T1000 (cell line): ENCODE measurements around the gene CDH8.
"Not testable (repeated sequence)": the region's sequence is repeated elsewhere in the genome, so short reads cannot be mapped to it uniquely, and the experiment has no call there.

Experiments
- DNase-seq: peaks from one replicate; lab custom pipeline; 2025; ENCODE audit warnings: mixed read lengths; lab: John Stamatoyannopoulos, UW

Gene CDH8

DNA sequence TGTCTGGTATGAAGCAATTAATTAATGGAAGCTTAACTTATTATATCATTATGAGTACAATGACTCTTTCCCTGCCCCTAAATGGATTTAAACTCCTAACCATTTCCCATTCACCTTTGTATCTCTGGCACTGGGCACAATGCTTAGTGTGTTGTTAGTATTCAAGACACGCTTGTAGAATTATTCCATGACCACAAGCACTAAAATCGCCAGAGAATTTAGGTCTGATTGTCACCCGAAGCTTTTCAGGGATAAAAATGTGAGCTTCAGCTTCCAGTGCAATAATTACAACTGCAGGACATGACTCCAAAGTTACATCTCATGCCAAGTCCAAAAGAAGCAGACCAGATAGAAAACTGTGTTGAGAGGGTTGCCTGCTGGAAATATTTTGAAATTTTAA is 101.6 kb downstream of the CDH8 start:
- no peak for DNase-seq

DNA sequence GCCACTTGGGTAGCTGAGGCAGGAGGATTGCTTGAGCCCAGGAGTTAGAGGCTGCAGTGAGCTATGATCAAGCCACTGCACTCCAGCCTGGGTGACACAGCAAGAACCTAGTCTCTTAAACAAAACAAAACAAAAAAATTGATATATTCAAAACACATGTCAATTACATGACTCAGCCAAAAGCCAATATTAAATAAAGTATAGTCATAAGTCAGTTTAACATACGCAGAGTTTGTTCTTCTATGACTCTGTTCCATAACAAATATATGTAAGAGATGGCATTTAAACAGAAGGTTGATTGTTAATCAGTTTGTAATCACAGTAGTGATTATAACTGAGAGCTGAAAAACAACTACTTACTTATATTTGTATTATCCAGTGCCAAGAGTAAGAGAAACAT is 106.5 kb downstream of the CDH8 start:
- no peak for DNase-seq

DNA sequence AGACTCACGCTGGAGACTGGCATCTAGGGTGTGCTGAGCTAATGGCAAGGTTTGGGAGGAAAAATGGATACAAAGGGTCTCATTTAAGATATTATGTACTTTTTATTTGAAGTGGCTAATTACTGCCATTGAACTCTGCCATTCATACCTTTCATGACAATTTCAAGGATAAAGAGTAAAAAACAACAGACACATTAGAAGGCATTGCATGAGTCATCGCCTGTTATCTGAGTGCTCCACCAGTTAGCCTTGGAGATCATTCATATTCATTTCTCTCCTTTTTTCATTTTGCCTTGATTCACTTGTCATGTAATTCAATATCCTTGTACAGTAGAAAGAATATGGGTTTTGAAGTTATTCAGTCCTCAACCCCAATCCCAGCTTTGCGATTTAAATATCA is 109.5 kb downstream of the CDH8 start:
- no peak for DNase-seq

DNA sequence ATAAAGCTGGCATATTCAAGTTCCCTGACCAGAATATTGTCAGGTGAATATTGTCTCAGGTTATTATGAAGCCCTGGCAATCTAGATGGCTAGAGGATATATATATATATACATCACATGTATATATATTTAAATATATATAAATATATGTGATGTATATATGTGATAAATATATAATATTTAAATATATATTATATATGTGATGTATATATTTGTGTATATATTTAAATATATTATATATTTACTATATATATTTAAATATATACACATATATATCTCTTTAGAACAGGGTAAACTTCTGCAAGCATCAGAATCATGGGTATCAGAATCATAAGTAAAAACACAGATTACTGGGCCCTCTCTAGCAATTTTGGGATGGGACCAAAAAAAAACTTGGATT is 112.6 kb downstream of the CDH8 start:
- DNase-seq = no peak

DNA sequence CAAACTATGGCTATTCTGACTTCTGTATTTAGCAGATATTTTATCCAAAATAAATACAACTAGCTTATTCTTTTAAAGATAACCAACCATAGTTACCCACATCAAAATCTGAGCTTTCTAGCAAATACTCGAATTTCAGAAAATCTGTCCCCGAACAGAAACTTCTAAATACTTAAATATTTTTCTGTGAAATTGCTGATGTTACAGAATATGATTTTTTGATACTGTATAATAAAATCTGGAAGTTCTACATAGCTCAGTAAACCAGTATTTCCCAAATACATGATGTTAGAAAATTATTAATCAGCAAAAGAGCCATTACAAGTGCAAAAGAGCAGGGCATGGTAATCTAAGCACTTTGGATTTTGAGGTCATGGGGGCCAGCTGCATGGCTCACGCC is 114.9 kb downstream of the CDH8 start:
- no peak for DNase-seq

DNA sequence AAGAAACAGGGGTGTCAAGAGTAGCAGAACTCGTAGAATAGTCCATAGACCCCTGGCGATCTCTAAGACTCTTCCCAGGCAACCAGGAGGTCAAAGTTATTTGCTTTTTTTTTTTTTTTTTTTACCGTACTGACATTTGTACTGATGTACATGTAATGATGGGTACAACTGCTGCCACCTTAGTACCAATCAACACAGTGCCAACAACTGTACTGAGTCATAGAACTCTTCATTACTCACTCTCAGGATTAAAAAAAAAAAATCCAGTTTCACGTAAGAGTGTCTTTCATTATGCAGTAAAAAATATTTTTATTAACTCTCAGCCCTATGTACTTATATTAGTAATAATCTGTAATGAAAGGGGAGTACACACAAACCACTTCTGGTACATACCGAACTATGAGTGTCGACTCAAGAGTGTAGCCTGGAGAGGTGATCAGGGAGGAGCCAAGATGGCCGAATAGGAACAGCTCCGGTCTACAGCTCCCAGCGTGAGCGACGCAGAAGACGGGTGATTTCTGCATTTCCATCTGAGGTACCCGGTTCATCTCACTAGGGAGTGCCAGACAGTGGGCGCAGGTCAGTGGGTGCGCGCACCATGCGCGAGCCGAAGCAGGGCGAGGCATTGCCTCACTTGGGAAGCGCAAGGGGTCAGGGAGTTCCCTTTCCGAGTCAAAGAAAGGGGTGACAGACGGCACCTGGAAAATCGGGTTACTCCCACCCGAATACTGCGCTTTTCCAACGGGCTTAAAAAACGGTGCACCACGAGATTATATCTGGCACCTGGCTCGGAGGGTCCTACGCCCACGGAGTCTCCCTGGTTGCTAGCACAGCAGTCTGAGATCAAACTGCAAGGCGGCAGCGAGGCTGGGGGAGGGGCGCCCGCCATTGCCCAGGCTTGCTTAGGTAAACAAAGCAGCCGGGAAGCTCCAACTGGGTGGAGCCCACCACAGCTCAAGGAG is 118.1 kb downstream of the CDH8 start:
- DNase-seq = not testable (repeated sequence)

DNA sequence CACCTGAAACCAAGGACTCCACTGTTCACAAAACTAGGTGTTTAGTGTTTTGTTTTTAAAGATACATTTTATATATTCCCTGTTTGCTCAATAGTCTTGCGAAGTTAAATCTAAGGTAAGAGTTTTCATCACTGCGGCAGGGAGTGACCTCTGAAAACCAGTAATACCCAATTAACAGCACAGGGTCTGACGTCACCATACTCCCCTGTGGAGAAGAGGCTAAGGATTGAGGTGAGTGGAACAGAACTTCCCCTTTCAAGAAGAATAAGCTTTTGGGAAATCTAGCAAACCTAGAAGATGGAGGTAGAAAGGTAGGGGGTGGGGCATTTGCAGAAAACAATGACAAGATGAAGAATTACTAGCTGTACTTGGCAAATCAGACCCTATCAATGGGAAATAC is 120.7 kb downstream of the CDH8 start:
- no peak for DNase-seq

DNA sequence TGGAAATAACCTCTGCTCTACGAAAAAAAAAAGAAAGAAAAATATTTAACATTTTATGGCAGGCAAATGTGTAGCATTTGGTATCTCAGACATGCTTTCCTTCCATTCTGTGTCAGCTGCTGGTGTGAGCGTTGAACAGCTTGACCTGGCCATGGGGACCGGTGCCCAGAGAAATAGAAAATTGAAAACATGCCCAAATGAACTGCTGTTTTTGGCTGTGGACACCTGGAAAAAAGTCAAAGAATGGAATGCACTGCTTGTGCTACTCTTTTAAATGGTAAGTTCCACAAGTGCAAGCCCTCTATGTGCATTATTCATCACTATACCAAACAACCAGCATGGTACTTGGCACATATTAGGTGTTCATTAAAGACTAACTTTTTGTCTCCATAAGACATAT is 127.2 kb downstream of the CDH8 start:
- no peak for DNase-seq

DNA sequence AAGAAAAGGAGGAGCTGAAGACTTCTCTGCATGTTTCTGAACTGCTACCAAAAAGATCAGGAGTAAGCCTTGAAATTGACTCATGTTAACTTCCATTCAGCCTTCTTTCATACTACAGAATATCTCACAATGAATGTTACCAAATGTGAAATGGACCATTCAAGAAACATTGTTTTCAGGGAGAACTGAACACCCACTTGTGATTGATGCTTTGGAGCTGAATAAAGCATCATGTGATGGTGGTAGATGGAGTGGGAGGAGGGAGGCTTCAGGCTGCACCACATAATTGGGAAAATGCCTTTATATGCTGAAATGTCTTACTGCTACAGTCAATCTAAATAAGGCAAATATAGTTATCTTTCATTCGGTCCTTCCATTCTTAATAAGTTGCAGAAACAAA is 127.8 kb downstream of the CDH8 start:
- no peak for DNase-seq

DNA sequence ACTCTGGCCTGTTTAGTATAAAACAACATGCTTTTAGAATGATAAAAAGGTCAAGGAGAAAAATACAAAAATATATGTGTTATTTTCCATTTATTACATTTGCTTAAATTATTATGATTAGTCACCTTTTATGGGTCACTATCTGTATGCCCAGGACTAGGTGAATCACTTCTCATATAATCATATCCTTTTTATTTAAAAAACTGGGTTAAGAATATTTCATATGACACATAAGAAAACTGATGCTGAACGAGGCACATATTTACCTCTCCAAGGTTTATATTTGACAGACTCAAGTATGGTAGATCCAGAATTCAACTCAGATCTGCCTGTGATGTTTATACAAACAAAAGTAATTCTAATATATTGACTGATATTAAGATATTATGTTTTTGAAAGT is 134.5 kb downstream of the CDH8 start:
- DNase-seq = no peak

DNA sequence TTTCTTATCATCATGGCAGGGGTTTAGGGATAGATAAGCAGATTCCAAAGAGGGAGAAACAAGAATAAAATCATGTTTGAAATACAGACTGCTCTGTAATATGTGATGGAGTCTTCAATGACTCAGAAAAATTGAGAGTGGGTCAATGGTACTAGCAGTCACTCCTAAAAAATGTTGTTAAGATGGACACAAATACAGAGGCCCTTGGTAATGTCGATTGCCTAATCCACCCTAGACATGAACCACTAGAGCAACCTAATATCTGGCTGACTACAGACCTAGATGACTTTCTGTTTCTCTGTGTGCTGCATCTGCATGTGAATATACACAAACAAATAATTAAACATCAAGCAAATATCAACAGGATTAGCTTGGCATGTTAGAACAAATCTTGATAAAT is 135.8 kb downstream of the CDH8 start:
- DNase-seq = no peak

DNA sequence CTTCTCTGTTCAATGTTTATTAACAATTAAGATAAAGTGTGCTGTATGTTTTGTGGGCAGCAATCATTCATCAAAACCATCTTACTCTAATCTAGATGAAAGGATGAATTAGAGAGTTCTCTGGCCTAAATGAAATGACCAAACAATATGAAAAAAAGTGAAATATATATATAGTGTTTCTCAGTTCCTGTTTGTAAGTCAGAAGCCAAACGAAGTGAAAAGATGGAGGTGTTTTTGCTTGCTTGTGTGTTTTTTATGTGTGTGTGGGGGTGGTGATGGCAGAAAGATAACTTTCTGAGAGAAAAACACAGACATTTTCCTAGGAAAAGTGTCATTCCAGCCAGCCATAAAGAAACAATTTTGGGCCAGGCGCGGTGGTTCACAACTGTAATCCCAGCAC is 138.6 kb downstream of the CDH8 start:
- DNase-seq = no peak

DNA sequence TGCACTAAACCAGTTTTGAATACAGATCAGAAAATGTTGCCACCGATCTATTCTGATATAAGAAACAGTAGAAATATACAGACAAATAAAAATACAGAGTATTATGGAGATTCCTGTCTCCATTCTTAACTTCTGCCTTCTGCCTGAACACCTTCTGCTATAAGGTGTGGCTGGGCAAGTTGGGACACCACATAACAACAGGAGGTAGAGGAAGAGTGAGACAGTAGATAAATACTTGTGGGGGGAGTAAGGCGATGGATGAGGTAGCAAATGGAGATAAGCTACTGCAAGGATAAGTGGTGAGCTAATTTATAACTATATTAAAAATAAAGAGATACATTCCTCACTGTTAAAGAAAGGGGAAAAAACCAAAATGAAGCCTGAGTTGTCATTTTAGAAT is 143.7 kb downstream of the CDH8 start:
- no peak for DNase-seq

DNA sequence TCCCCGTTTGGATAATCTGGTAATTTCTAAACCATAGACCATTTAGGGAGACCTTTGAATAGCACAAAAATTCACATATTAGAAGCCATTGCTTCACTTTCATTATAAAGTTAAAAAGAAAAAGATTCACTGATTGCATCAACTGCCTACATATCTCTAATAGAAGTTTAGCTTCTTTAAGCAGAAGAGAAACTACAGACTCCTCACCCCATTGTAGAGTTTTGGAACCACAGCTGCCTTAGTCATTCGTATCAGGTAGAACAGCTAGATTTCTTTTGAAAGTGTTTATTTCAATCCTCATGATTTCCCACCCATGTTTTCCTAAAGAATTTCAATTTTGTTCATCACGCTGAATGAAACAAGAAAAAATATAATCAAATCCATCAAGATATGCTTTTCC is 144.8 kb downstream of the CDH8 start:
- DNase-seq = no peak

DNA sequence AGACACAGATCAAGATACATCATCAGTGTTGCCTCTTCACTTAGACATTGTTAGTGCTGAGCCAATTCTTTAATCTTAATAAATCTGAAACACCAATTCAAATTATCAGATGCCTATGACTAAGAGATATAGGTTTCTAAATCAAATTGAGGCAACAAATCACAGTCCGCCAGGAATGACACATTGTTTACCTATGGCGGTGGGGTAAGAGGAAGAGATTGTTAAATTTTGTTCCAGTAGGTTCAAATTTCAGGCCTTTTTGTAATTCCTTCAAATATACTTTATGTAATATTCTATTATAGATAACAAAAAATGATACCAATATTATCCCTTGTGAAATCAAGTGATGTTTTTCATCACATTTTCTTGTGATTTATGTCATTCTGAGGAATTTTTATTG is 145.9 kb downstream of the CDH8 start:
- DNase-seq = no peak

DNA sequence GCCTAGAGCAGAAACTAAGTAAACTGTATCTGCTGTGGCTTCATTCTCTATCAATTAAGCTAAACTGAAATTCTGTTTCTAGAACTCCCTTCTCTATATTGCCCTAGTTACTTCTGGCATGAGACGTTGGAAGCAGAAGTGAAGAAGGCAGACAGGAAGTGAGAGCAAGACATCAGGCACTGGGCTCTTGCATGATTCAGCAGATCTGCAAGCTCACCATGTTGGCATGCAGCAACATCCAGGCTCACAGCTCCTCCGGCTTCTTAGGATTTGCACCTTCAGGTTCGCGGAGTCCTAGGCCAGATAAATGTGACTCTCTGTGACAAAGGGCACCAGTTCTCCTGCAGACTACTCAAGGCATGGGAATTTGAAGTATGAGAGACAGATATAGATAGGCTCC is 148.3 kb downstream of the CDH8 start:
- no peak for DNase-seq

DNA sequence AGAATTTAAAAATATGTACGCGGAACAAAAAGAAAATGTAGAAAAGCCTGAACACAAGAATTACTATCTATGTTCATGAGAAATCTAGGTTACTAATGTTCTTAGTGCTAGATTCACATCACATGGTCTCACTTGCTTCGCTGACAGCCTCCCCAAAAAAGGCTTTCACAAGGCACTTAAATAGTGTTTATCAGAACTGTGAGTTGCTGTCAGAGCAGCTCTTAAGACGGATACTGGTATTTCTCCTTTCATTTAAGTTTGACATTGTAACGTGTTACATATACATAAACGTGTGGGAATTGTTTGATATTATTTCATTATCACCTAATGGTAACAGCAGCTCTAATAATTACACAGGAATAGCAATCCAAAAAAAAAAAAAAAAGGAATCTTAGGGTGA is 150.9 kb downstream of the CDH8 start:
- no peak for DNase-seq

DNA sequence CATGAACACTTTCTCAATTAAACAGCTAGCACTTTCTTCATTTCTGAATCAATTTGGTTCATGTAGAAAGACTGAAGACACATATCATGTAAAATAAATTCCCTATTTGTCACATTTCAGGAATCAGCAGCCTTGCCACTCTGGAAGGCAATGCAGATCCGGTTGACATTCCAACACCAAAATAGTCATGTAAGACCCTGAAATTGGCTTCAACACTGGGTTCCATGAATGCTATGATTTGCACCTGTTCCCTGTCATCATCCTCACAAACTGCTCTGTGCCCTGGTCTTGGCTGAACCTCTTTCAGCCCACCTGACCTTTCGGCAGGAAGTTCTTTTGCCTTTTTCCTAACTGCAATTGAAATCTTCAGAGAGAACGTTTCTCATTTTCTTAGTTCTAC is 156.9 kb downstream of the CDH8 start:
- no peak for DNase-seq

DNA sequence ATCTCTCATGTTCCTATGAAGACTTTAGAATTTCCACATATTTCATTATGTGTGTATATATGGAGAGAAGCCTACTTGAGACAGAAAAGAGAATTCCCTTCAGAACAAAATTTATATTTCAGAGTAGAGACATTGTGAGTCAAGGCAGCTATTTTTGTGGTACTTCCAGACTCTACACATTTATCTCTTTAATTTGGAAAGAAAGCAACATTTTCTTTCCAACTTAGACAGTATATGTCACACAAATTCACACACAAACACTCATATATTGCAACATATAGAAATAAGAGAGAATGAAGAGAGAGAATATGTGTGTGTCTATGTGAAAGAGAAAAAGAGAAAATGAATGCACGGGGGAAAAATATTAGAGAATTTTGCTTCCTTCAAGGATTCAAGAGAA is 158.8 kb downstream of the CDH8 start:
- DNase-seq = no peak

DNA sequence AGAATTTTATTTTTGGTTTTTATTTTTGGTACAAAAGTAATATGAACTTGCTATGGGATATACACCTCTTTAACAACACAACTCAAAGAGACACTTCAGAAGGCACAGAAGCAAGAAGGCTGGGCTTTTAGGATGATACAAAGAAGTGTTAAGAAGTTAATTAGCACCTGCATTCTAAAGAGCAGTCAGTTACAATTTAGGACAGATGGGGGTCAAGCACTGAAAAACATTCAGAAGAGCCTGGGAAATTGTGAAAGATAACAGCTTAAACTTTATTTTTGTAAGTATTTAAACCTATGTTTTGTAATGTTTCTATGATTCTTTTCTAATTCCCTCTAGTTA is 163.5 kb downstream of the CDH8 start:
- DNase-seq = no peak

DNA sequence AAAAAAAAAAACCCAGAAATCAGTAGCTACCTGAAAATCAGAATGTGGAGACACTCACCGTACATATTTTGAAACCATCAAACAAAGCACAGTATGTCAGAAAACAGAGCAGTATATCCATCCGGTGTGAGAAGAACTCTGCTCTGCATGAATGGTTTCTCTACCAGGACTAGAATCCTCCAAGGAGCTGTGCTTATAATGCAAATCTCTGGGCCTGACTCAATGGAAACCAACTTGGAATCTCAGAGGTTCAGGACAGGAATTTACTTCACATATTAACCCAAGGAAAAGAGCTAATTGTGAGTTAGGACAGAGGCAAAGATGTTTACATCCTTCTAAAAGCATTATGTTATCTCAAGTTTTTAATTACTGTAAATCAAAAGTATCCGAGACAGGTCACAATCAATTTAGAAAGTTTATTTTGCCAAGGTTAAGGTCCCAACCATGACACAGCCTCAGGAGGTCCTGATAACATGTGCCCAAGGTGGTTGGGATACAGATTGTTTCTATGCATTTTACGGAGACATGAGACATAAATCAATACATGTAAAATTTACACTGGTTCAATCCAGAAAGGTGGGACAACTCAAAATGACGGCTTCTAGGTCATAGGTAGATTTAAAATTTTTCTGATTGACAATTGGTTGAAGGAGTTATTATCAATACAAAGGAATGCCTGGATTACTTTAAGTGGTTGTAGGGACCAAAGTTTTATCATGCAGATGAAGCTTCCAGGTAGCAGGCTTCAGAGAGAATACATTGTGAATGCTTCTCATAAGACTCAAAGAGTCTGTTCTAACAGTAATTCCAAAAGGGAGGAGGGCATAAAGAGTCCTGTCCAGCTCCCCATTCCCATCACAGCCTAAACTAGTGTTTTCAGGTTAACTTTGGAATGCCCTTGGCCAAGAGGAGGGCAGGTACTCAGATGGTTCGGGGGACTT is 164.1 kb downstream of the CDH8 start:
- no peak for DNase-seq

DNA sequence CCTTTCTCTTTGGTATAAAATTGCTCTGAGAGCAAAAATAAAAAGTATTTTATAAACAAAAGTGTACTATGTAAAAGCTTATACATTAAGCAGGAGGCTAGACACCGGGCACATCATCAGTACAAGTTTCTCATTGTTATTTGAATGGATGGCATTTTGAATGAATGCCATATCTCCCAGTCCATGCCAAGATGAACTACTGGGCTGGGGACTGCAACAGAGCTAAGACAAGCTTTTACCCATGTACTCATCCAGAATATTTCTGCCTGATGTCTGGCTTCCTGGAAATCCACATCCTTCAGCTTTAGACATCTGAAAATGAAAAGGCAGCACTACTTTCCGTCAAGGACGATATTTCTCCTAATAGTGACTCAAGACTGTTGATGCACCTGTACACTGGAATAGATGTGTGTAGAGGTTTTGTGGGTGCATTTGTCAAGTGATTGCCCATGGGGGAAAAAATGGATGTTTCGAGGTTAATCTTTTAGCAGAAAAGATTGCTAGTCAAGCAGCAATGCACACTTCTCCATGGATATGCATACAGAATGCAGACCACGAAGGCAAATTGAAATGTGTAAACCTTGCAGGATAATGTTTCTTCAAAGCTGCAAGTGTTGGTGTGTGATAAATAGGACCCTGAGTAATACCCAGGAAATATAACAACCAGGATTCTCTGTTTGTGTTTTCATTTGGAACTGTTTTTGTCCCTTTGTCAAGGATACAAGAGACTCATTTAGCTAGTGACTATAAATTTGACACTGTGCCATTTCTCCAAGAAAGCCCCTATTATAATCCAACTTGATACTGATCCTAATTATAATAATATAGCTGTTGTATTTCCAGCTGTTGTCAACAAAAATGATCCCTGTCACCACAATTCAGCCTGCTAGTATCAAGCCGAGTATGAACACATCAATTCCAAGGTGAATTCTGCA is 173.8 kb downstream of the CDH8 start:
- no peak for DNase-seq
